Fibroblast of skin of right biceps (primary cell): Measurements from ENCODE around the gene ACE.
"Not testable (repeated sequence)": the region's sequence is repeated elsewhere in the genome, so short reads cannot be mapped to it uniquely, and the experiment has no call there.

Experiments used
- DNase-seq: peaks from one replicate; pipeline ENCODE4 v3.0.0-alpha.2; 2013

Gene ACE

DNA sequence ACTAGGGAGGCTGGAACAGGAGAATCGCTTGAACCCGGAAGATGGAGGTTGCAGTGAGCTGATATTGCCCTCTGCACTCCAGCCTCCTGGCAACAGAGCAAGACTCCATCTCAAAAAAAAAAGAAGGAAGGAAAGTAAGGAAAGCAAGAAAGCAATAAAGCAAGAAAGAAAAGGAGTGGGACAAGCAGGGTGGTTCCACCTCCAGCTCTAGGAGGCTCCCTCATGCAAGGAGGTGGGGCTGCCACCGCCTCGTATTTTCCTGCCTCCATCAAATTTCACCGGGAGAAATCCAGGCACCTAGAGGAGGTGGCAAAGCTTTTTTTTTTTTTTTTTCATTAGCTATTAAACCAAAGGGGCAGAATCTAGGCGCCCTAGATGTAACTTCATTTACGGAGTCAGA, 31.8 kb upstream of the ACE start:
- no peak for DNase-seq

DNA sequence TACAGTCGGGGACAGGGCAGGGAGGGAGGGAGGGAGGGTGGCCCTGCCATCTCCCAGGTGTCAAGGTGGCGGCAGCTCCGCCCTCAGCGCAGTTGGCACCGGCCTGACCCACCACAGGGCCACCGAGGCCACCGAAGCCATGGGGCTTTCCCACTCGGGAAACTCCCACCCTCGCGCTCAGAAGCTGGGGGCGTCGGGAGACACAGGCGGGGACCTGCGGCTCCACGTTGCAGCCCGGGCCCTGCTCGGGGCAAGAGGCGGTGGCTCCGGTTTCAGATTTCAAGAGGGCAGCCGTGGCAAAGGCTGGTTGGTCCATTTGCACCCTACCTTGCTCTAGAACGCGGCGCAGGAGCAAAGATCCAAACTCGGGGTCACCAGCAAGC, 31.3 kb upstream of the ACE start:
- no peak for DNase-seq

DNA sequence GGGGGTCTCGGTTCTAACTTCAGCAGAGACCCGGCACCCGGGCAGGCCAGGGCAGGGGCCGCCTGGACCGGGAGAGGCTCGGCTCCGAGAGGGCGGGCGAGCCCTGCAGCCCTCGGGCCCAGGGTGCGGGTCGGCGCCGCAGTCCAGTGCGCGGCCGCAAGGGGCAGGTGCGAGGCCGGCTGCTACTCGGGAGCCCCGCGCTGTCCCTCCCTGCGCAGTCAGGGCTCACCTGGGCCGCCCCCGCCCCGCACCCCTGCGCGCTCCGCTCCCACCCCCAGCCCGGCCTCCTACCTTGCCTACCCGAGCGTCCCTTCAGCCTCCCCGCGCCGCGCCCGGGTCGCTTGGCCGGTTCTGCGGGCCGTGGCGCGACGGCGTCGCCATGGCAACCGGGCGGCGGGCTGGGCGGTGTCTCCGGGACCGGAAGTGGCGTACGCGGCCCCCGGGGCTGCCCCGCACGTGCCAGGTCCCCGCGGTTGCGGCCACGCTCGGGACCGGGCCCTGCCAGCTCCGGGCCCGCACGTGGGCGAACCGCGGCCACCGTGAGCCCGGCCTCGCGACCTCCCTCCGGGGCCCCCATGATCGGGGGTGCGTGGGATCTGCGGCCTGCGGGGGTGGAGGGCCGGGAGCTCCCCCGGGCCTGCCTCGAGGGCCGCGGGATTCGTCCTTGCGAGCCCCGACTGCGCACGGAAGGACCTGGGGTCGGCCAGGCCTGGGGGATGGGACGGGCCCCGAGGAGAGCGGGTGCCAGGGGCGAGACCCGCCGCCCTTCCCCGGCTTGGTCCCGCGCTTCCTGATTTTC, 30.7 kb upstream of the ACE start, which contains the start of gene CYB561:
CYB561 (minus strand) TSS at position 353 of the 799 bp plus-strand sequence. CDS start 8,759 bp downstream, outside the sequence.
- peak; percentile 63 for DNase-seq

DNA sequence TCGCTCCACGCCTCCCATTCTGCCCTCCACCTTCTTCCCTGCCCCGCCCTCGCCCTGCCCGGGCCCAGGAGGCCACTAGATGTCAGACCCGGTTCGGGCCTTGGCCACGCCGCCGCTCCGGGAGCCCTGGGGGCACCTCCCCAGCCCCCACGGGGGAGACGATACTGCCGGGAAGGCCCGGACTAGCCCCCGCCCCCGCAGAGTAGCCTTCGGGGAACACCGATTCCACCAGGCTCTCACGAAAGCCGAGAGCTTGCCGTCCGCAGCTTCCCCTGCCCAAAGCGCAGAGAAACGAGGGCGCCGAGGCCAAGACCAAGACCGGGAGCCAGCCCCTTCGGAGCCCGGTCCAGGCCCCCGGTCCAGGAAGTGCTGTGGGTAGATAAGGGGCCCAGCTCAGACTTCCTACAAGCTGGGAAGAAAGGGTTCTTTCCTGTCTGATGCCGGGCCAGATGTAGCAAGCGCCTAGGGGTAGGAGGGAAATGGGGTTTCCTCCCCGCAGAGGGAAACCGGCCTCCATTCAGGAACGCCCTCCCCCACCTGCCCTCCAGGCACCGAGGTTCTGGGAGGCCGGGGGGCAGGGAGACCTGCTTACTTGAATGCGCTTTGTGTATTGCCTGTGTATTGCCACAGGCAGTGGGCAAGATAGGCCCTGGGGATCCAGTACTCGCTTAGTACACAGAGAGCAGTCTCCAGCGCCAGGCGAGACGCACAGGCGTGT, 29.9 kb upstream of the ACE start:
- DNase-seq: no peak

DNA sequence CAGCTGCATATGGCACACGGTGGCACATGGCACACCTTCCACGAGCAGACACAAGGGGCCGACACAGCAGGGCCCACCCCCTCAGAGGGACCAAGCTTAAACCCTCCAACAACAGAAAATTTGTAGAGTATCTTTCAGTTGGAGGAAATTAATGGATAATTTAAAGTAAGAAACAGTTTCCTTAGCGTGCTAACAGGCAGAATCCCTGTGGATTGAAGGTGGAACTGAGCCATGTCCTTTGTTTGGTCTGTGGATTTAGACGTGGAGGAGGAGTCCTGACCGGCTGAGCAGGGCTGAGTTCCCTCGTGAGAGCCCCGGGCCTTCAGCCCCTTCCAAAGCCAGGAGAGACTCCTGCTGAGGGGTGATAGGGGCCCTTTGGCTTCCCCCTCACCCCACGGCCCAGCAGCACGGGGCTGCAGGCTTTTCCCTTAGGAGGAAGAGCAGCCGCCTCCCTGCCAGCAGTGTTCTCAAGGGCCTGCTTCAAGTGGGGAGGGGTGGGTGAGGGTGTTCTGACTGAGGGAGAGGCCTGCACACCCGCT, 29.3 kb upstream of the ACE start:
- no peak for DNase-seq

DNA sequence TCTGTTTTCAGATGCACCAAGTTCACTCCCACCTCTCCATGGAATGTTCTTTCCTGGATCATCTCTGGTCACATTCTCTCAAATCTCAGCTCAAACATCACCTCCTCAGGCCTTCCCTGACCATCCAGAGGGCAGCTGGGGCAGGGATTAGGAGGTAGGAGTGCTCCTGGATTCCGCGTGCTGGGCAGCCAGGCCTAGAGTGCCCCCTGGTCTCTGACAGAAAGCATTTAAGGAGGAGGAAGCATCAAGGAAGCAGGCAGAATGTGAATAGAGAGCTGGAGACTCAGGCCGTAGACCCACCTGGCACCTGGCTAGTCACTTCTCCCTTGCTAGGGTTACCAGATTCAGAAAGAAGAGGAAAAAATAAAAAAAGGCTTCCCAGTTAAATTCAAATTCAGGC, 28.2 kb upstream of the ACE start:
- DNase-seq: no peak

DNA sequence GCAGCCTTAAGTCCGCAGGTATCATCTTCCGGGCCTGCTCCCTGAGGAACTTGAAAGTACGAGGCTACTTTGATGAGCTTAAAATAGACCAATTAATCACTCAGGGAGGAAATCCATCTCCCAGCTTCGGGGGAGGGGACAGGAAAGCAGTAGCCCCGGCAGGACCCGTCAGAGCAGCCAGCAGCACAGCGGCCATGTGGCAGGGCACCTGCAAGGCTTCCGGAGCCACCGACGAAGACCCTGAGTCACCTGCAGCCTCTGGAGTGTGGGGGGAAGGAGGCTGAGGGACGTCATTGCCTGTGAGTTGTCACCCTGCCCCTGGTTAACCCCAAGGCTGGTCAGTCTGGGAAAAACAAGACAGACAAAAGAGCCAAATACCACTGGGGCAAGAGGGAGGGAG, 26.3 kb upstream of the ACE start:
- no peak for DNase-seq

DNA sequence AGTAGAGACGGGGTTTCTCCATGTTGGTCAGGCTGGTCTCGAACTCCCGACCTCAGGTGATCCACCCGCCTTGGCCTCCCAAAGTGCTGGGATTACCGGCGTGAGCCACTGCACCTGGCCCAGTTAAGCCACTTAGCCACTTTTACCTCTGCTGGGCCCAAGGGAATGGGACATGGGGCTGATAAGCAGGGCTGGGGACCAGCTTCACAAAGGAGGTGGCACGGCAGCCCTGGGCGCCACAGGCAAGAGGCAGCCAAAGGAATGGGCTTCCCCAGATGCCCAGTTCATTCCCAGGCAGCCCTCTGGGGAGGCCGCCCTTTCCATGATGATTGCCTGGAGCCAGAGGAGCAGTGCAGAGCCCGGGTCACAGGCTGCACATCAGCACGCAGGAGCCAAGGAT, 25.7 kb upstream of the ACE start:
- DNase-seq: no peak

DNA sequence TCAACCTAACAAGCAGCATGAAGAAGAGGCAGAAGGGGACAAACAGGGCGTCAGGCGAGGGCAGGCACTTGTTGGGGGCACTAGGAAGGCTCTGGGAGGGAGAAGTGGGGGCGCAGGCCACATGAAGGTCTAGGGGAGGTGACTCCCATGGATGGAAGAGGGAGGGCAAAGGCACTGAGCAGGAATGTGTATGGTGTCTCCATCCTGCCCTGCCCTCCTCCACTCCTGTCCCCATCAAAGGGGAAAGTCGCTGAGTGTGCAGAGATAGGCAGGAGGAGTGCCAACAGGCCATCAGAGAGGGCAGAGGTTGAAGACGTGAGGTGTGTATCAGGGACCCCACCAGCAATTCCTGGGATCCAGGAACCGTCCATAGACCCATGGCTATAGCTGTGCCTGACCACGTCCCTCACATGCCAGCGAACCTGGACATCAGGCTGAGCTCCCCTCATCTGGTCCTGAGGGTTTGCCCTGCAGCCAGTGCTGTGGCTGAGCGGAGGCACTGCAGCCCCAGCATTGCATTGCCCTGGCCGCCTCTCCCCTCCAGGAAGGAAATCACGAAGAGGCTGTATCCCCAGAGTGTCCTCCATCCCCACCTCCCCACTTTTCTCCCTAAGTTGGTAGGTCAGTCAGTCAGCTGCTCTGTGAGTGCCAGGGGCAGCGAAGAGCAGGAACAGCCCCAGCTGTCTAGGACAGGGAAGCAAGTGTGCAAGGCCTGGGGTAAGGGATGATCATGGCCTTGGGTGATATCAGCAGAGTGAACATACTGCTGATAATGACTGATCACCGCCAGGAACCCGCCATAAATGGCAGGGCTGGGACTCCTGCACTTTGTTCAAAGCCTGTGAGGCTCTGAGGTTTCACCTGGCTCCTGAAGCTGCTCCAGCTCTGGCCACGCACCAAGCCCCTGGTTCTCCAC, 24.6 kb upstream of the ACE start:
- DNase-seq: no peak

DNA sequence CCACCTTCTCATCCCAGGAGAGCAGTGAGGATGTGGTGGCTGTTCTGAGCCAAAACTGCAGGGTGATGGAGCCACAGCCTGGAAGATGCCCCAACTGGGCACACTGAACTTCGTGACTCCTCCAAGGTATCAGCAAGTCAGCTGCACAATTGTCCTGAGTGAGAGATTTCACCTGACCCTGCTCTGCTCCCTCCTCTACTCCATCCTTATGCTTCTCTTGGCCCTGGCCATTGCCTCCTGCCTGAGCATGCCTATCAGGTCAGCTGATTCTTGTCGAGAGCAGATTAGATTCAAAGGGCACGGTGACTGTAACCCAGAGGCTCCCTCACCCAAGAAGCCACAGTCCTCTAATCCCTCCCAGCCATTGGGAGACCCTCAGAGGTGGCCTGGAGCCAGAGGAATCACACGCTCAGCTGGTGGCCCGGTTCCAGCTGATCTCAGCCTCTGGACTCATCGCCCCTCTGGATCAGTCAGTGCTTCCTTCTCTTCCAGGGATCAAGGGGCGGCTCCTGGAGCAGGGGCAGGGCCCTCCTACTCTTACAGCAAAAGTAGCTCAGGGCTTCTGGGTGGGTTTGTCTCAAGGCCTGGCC, 23.8 kb upstream of the ACE start:
- no peak for DNase-seq

DNA sequence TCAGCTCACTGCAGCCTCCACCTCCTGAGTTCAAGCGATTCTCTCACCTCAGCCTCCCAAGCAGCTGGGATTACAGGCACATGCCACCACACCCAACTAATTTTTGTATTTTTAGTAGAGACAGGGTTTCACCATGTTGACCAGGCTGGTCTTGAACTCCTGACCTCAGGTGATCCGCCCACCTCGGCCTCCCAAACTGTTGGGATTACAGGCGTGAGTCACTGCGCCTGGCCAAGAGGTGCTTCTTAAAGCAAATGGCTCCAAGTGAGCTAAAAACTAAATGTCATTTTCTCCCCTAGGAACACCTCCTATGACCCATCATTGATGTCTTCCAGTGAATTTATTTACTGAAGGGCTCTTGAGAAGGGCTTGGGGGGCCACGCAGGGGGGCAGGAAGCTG, 22.5 kb upstream of the ACE start:
- DNase-seq: not testable (repeated sequence)

DNA sequence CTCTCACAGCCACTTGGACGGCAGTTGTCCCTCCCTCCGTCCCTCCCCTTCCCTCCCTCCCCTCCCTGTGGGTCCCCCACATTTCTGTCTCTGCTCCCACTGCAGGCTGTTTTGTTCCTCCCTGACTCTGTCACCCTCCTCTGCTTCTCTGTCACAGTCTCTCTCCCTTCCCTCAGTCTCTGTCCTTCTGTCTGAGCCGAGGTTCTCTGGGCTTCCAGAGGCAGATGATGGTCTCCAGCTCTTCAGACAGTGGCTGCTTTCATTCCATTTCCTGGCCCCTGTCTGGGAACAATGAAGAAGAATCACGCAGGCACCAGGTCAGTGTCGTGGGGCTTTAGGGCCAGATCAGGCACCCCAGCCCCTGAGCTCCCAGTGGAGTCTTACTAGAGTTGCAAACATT, 21.9 kb upstream of the ACE start:
- DNase-seq: no peak

DNA sequence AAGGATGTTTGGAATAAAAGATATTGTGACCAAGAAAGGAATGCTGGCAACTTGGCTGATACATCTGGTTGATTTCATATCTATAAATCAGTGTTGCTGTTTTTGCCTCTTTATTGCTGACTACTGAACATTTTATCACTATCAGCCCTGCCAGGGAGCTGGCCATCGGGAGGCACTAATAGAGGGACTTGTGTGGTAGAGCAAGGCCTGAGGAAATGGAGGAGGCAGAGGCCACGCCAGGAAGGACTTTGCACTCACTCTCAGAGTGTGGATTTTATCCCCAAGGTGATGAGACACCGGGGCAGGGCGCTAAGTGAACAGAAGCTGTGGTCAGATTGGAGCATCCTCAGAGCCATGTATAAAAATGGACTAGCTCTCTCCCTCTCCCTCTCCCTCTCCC, 21.4 kb upstream of the ACE start:
- DNase-seq: no peak

DNA sequence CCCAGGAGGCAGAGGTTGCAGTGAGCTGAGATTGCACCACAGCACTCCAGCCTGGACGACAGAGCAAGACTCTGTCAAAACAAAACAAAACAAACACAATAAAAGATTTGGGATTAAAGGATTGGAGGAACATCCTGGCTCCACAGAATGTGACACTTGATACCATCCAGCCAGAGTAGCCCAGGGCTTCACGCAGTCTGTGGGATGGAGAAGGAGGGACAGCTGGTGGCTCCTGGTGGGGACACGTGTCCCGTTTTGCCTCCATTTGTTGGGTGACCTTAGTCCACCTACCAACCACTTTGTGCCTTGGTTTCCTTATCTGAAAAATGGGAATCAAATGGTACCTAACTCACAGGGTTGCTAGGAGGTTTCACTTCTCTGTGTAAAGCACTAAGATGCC, 18.4 kb upstream of the ACE start:
- DNase-seq: no peak

DNA sequence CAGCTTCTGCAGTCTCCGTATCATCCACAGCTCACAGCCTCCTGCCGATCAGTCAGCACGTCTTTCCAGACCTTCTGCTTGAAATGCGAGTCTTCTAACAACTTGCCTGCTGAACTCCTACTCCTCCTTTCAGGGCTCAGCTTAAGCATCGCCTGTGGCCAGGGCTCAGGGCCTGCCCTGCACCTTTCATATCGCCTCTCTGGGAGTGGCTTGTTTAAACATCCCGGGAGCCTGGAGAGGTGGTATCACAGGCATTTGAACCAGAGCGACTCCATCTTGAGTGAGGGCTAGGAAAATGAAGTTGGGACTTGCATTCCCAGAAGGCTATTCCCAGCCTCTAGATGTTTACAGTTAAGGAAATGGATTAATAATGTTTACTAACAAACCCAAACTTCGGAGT, 16.8 kb upstream of the ACE start:
- no peak for DNase-seq

DNA sequence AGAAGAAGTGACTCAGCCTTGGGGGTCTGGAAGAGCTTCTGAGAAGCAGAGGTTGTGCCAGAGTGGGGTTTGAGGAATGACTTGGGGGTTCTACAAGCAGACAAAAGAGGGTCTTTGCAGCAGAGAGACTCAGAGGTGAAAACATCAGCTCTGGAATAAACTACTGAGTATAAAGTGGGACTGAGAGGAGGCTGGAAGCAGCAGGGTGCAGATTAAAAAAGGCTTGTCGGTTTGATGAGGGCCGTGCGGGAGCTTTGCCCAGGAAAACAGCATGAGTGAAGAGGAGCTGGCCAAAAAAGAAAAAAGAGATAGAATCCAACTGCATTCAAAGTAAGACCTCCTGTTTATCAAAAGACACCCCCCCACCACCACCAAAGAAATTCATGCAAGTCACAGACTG, 13.1 kb upstream of the ACE start:
- DNase-seq: no peak

DNA sequence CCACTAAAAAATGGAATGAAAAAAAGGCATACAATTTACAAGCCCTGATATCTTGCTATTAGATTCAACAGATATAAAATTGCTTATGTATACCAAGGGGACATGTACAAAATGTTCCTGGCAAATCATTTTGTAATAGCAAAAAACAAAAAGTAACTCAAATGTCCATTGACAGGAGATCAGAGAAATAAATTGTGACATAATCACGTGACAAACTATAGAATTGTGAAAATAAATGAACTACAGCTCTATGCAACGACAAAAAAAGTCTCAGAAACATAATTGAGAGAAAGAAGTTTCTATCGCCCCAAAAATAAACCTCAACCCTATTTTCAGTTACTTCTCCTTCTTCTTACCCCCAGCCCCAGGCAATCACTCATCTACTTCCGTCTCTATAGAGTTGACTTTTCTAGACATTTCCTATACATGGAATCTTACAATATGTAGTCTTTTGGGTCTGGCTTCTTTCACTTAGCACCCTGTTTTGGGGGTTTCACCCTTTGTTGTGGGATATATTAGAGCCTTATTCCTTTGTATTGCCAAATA, 12.1 kb upstream of the ACE start:
- no peak for DNase-seq

DNA sequence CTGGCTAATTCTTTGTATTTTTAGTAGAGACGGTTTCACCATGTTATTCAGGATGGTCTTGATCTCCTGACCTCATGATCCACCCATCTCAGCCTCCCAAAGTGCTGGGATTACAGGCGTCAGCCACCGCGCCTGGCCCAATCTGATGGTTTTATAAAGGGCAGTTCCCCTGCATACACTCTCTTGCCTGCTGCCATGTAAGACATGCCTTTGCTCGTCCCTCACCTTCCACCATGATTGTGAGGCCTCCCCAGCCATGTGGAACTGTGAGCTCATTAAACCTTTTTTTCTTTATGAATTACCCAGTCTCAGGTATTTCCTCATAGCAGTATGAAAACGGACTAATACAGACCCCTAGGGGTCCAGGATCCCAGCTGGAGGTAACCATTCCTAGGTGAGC, 8.8 kb upstream of the ACE start:
- not testable (repeated sequence) for DNase-seq

DNA sequence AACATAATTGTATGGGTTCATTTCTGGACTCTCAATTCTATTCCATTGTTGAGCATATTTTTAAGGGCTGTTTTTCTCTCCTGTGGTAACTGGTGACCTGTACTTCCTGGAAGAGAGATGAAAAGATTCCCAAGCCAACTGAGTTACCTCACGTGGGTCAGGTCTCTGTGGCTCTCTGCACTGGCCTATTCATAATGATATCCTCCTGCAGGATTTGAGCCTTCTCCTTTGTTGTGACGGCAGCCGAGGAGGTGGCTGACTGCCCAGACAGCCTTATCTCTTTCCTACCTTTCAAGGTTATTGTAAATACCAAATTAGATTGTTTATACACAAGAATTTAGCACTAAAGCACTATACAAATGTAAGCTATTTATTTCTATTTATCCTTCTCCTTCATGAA, 2.7 kb upstream of the ACE start:
- no peak for DNase-seq

DNA sequence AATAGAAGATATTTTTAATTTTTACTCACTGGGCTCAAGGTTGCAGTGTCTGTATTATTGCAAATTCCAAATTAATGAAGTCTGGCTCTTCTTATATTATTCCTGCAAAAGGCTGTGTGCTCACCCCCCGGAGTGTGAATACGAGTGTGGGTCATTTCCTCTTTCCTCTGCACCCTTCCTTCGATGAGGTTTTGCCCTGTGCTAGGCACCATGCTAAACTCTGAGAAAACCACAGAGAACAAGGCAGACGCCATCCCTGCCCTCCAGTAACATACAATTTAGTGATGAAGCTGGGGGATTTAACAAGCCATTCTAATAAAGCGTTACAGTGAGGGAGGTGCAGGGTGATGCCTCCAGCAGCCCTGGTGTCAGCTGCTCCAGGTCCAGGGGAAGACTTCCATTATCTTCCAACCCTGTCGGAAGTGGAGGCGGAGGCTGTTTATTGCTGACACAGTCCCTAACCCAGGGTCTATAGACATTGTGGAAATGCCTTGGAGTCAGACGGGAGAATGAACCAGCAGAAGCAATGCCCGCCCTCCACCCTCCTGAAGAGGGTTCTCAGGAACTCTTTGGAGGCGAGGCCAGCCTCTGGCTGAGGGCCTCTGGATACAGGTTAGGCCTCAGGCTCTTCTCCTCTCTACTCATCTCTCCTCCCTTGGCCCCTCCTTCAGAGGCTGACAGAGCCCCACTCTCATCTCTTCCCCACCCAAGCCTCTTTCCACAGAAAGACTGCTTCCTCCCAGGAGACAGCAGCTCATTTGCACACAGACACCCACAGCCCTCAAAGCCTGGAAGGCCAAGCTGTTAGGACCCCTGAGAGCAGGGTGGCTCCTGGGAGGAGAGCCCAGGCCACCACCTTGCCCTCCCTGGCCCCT, 2.0 kb upstream of the ACE start:
- no peak for DNase-seq
